Thymus (tissue), 11 donors: ENCODE results near the gene NDRG3. TPM values are rescaled to one million over a fixed set of nuclear protein-coding genes. Genes with fewer than 3 reads are reported as not detected.

Experiments used
- DNase-seq, 9 donors: peaks; one replicate each; pipeline ENCODE4 v3.0.0-alpha.2; 2013; ENCODE audit warnings: low spot score in 9 of 9, low read depth in 6 of 9, missing footprints in 1 of 9
- H3K27ac ChIP-seq, 2 donors: one replicate each; pipeline ENCODE4 v1.5.1; 2013; ENCODE audit warnings: control low read depth in 1 of 2, low read depth in 1 of 2, low read length in 1 of 2, mild to moderate bottlenecking in 1 of 2, moderate library complexity in 1 of 2
- H3K27me3 ChIP-seq, 2 donors: one replicate each; pipeline ENCODE4 v1.5.1; 2013; ENCODE audit warnings: low read length in 1 of 2; ENCODE audit not compliant: control insufficient read depth in 2 of 2, insufficient read depth in 1 of 2
- H3K36me3 ChIP-seq, 2 donors: one replicate each; pipeline ENCODE4 v1.5.1; 2013; ENCODE audit warnings: low read length in 1 of 2, mild to moderate bottlenecking in 1 of 2, moderate library complexity in 1 of 2; ENCODE audit not compliant: control insufficient read depth in 2 of 2, insufficient read depth in 2 of 2
- H3K4me1 ChIP-seq, 2 donors: one replicate each; pipeline ENCODE4 v1.5.1; 2013; ENCODE audit warnings: low read length in 2 of 2; ENCODE audit not compliant: control insufficient read depth in 2 of 2, insufficient read depth in 2 of 2
- H3K4me3 ChIP-seq, 2 donors: one replicate each; pipeline ENCODE4 v1.5.1; 2013; ENCODE audit warnings: low read length in 2 of 2, control low read depth in 1 of 2, mild to moderate bottlenecking in 1 of 2
- H3K9me3 ChIP-seq, 2 donors: one replicate each; pipeline ENCODE4 v1.5.1; 2013; ENCODE audit warnings: low read length in 1 of 2, mild to moderate bottlenecking in 1 of 2; ENCODE audit not compliant: control insufficient read depth in 2 of 2, insufficient read depth in 1 of 2
- WGBS: extraction: QIAGEN DNeasy Blood & Tissue Kit; methylation state at CpG from one replicate; pipeline ENCODE4 v1.1.7; 2013; 5-methylcytosine and 5-hydroxymethylcytosine counted together
- polyA plus RNA-seq: library from polyadenylated mRNA; stranded (reverse); fragments of 200-250 nt; gene quantifications from one replicate; pipeline ENCODE4 v1.2.3, GENCODE V29; 2013
- total RNA-seq: library from RNA; stranded (reverse); fragments of 120-200 nt; gene quantifications from one replicate; pipeline ENCODE4 v1.2.4, GENCODE V29; 2013
- donor health status: healthy.

NDRG3 gene
- total and polyA plus RNA-seq, 2 donors = 15.3 to 18.9 TPM

DNA sequence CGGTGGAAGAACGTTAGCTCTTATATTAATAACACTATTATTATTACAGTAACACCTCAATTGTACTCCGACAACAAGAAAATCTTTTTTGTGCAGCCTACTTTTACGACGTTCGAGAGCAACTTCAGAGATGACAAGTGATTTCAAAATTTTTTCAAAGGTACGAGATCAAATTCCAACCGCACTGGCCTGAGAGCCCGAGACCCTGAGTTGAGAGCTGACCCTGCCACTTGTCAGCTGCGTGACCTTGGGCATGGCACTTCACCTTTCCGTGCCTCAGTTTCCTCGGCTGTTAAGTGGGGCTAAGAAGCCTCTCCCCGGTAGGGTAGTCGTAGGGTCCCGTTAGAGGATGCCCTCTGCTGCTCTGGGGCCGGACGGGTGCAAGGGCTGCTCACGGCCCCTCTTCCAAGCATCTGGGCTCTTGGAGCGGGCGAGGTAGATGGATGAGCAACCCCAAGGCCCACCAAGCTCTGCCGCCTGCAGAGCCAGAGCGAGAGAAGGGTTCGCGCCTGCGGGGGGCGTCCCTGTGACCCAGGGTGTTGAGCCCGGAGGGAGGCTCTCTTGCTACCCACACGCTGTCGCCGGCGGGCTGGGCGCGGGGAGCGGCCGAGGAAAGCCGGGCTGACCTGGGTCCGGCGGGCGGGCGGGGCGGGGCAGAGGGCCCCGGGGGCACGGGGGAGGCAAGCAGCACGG, 510 bp downstream of the NDRG3 start:
- Histone ChIP-seq H3K4me3 (peak overlapping the region; percentile 58 to 71), H3K27ac (no peak overlapping the region), H3K36me3 (no peaks in the 10 kb centered on the region), H3K27me3 (peaks cover 0 to 5% of the 10 kb centered on the region in 2 donors), H3K4me1 (peaks cover 4 to 10% of the 10 kb centered on the region in 2 donors), H3K9me3 (no peaks in the 10 kb centered on the region)
- peak in 1 of 9 donors; percentile 24 for DNase-seq
- 13% methylated on average over 44 of the region's 44 CpGs for WGBS

DNA sequence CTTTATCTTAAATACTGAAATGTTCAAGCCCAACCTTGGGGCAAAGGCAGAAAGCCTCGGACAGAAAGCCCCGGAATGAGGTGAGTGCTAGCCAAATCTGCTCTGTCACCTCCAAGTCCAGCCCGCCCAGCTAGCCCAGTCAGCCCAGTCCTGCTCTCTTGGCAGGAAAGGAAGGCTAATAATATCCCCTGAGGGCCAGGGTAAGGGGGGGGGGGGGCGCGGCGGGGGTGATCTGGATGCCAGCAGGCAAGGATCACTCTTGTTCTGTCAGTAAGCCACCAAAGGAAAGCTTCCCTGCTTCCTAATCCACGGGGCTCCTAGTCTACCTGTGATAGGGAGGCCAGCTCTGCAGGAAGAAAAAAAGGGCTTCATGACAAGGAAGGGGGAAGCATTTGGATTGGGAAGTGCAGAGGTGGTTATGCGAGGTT, 1.1 kb downstream of the NDRG3 start:
- DNase-seq = no peak
- Histone ChIP-seq H3K4me1 (peaks cover 4 to 10% of the 10 kb centered on the region in 2 donors), H3K27me3 (peaks cover 0 to 5% of the 10 kb centered on the region in 2 donors), H3K36me3 (no peaks in the 10 kb centered on the region), H3K27ac (no peak overlapping the region), H3K4me3 (peak overlapping the region in 1 of 2 donors; percentile 71), H3K9me3 (no peaks in the 10 kb centered on the region)
- 73% methylated on average over 8 of the region's 8 CpGs for WGBS

DNA sequence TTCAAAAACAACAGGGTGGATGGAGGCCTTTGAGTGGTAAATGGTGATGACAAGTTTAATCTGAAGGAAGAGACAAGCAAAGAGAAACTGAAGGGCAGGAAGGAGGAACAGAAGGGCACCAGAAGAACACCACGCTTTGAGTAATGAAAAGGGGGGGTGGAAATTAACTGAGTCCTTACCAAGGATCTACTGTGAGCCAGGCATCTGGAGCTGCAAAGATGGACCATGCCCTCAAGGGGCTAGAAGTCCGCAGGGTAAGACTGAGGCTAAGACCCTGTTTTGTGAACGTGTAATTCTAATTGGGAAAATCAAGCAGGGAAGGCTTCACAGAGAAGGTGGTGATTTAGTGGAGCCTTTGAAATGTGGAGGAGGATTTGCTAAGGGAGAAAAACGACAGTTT, 1.6 kb downstream of the NDRG3 start:
- Histone ChIP-seq H3K9me3 (no peaks in the 10 kb centered on the region), H3K27me3 (peaks cover 0 to 5% of the 10 kb centered on the region in 2 donors), H3K36me3 (no peaks in the 10 kb centered on the region), H3K4me3 (no peak overlapping the region), H3K27ac (no peak overlapping the region), H3K4me1 (peaks cover 4 to 10% of the 10 kb centered on the region in 2 donors)
- DNase-seq = no peak
- WGBS = 93% methylated on average over 4 of the region's 4 CpGs

DNA sequence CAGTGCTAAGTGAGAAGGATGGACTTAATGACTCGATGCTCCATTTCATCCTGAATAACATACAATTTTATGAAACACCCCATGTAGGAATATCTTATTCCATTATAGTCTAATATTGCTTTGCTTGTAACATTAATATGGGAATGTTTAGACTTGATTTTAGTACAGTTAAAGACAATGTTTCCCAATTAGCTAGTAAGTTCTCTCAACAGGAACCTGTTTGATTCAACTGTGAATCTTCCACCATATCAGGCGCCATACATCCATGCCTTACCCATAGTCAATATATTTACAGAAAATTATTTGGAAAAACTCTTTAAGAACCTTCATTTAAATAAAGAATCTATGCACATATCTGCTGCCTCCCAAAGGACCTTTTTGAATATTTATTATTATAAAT, 3.3 kb downstream of the NDRG3 start:
- 98% methylated on average over 2 of the region's 2 CpGs for WGBS
- Histone ChIP-seq H3K27me3 (peaks cover 0 to 5% of the 10 kb centered on the region in 2 donors), H3K4me3 (no peak overlapping the region), H3K9me3 (no peaks in the 10 kb centered on the region), H3K4me1 (peaks cover 4 to 10% of the 10 kb centered on the region in 2 donors), H3K27ac (no peak overlapping the region), H3K36me3 (no peaks in the 10 kb centered on the region)
- DNase-seq = no peak

DNA sequence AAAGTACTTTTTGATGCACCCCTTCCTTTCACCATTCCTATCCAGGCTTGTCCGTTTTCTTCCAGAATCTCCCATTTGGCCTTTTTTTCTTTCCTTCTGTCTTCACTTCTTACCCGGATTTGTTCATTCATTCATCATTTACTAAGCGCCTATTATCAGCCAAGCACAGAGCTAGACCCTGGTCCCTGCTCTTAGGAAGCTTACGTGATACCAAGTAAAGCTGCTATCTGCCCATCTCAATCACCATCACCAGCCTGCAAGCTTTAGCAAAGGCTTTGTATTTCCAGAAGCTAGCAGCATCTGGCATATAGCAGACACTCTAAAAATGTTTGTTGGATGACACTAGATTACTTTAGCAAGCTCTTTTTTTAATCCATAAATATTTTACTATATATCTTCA, 4.8 kb downstream of the NDRG3 start:
- Histone ChIP-seq H3K9me3 (no peaks in the 10 kb centered on the region), H3K27me3 (peaks cover 0 to 5% of the 10 kb centered on the region in 2 donors), H3K4me3 (no peak overlapping the region), H3K4me1 (peaks cover 2 to 9% of the 10 kb centered on the region in 2 donors), H3K27ac (no peak overlapping the region), H3K36me3 (no peaks in the 10 kb centered on the region)
- WGBS = 97% methylated on average over 4 of the region's 4 CpGs
- no peak for DNase-seq

DNA sequence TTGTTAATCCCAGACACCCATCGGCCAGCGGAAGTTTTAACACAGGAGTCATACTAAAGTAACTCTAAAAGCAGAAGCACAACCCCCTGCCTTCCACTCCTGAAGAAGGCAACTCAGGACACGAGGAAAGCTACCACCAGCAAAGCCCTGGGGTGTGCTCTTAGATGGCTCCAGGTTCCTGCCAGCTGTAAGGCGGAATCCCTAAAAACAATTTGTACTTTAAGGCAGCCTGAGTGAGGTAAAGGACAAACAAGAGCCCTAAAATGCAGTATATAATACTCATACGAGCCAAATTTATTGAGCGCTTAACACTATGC, 8.7 kb downstream of the NDRG3 start:
- Histone ChIP-seq H3K4me3 (no peak overlapping the region), H3K36me3 (no peaks in the 10 kb centered on the region), H3K9me3 (no peaks in the 10 kb centered on the region), H3K27ac (no peak overlapping the region), H3K27me3 (no peaks in the 10 kb centered on the region), H3K4me1 (peaks cover 0 to 3% of the 10 kb centered on the region in 2 donors)
- WGBS = 98% methylated on average over 6 of the region's 6 CpGs
- DNase-seq = no peak

DNA sequence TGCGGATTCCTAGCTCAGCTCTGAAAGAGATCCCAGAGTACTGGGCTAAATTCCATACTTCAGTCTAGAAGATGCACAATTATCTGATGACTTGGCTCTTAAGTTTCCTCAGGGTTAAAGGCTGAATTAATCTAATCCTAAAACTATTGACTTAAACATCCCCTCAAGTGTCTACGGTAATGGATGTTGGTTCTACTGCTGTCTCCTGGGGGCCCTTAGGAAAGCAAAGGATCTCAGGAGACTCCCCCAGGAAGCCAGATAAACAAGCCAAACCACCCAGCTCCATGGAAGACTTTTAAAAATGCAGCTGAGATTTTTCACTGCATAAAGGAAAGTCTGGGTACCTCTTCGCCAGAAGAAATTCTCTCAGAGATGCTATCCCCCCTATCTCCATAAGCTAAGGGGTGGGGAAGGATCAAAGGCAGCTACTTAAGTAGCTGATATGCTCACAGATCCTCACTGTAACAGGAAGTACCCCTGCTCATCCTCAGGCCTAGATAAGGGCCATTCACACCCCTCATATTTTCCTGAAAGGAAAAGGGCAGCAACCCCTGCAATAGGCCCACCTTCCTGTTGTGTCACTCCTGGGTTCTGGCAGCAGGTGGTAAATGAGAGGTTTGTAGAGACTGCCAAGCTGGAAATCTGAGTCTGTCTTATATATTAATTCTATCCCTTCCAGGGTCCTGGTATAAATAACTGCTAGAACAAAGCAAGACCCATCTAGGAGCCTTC, 9.3 kb downstream of the NDRG3 start:
- 94% methylated on average over 3 of the region's 3 CpGs for WGBS
- Histone ChIP-seq H3K36me3 (no peaks in the 10 kb centered on the region), H3K27me3 (no peaks in the 10 kb centered on the region), H3K27ac (no peak overlapping the region), H3K4me3 (no peak overlapping the region), H3K4me1 (peaks cover 0 to 3% of the 10 kb centered on the region in 2 donors), H3K9me3 (no peaks in the 10 kb centered on the region)
- no peak for DNase-seq

DNA sequence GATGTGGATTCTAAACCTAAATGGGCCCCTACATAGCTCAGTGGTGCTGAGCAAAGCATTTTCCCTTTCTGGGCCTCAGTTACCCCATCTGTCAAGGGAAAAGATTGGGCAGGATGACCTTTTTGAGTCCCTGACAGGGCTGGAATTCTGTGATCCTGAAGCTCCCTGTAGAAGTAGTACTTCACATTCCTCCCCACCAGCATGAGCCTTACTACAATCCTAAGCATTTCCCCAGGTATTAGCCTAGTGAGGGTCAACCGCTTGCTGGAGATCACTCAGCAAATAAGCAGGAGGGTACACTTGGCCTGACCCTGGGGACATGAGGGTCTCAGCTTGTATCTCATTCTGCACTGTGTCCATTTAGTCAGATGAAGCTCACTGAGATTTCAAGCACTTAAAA, 13.4 kb downstream of the NDRG3 start:
- DNase-seq = no peak
- no peak overlapping the region for H3K4me3 ChIP-seq
- no peaks in the 10 kb centered on the region for H3K27me3 ChIP-seq
- no peak overlapping the region for H3K27ac ChIP-seq
- WGBS = 97% methylated on average over 1 of the region's 1 CpG
- no peaks in the 10 kb centered on the region for H3K9me3 ChIP-seq
- H3K4me1 ChIP-seq = peaks cover 0 to 3% of the 10 kb centered on the region in 2 donors
- no peaks in the 10 kb centered on the region for H3K36me3 ChIP-seq

DNA sequence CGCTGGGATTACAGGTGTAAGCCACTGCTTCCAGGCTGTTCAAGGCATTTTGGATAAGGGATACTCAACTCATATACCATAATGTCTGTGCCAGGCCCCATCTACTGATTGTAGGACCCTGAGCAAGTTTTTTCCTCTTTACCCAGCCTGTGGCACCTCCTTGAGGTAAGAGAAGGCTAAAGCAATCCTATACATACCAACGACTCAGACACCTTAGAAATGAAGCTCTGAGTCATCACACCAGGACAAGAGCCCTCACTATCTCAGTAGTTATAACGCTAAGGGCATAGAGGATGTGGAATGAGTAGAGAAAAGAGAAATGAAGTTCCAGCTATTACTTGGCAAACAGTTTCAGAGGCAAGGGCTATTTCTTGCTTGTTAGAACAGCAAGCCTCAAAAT, 16.9 kb downstream of the NDRG3 start:
- WGBS = 56% methylated on average over 3 of the region's 3 CpGs
- H3K4me3 ChIP-seq = no peak overlapping the region
- no peaks in the 10 kb centered on the region for H3K4me1 ChIP-seq
- no peak overlapping the region for H3K27ac ChIP-seq
- no peaks in the 10 kb centered on the region for H3K36me3 ChIP-seq
- H3K9me3 ChIP-seq = no peaks in the 10 kb centered on the region
- peak in 1 of 9 donors; percentile 47 for DNase-seq
- H3K27me3 ChIP-seq = no peaks in the 10 kb centered on the region
